HepG2 (cell line): Measurements from ENCODE around the gene GOLGA6D. TPM values are rescaled to one million over a fixed set of nuclear protein-coding genes. Genes with fewer than 3 reads are reported as not detected.

Experiments used
- ATAC-seq: fragments of 200-7000 bp; cut with Tn5 transposase; 3 replicates; pipeline ENCODE4 v1.9.1; 2020; ENCODE audit warnings: mild to moderate bottlenecking, moderate library complexity
- BruUV-seq: library from RNA; stranded (reverse); fragments of 400-500 nt; replicated peaks from 2 replicates; lab custom pipeline; 2021; lab: Mats Ljungman, UMichigan
- CTCF ChIA-PET: fragments of 300-600 bp; formaldehyde crosslinking; extraction: SDS; loops from one replicate; lab custom pipeline; 2021; ENCODE audit warnings: low total read pairs, inconsistent platforms, low intra/inter-chr PET ratio; lab: Yijun Ruan, JAX
- POLR2A ChIA-PET: fragments of 350-600 bp; sonication (Branson Sonifier 250); formaldehyde crosslinking; loops from one replicate; lab custom pipeline; 2020; ENCODE audit warnings: antibody characterized with exemption, inconsistent platforms; lab: Yijun Ruan, JAX
- DNase-seq: peaks from one replicate; pipeline ENCODE4 v3.0.0-alpha.2; 2015; ENCODE audit warnings: low spot score
- FAIRE-seq: peaks from 3 replicates; lab custom pipeline; 2011; peaks lifted over from hg19 to GRCh38; lab: Jason Lieb, UNC
- H2AFZ ChIP-seq: one replicate; pipeline ENCODE4 v1.6.1; 2011; ENCODE audit warnings: low read length, inconsistent platforms
- H3K27ac ChIP-seq: fragments of 300-600 bp; 3 replicates; pipeline ENCODE4 v1.8.0; 2011; ENCODE audit warnings: mixed run types, mild to moderate bottlenecking, mixed read lengths, low read length, inconsistent platforms; ENCODE audit not compliant: insufficient read depth; ENCODE audit errors: extremely low read length
- H3K27me3 ChIP-seq, 2 experiments: fragments of 200-600 bp in 1 of 2; 2 replicates in 1 of 2; 3 replicates in 1 of 2; pipeline versions ENCODE4 v1.6.0 to v1.8.0; 2011; ENCODE audit warnings: low read length in 2 of 2, mild to moderate bottlenecking in 2 of 2, moderate library complexity in 2 of 2, inconsistent platforms in 1 of 2; ENCODE audit not compliant: insufficient read depth in 2 of 2, control insufficient read depth in 1 of 2
- H3K36me3 ChIP-seq, 2 experiments: fragments of 200-600 bp in 1 of 2; replicated peaks in 1 of 2; 2 replicates in 1 of 2; 3 replicates in 1 of 2; pipeline versions ENCODE4 v1.5.1 to v1.8.0; 2011; ENCODE audit warnings: low read length in 2 of 2, inconsistent platforms in 1 of 2; ENCODE audit not compliant: insufficient read depth in 2 of 2, control insufficient read depth in 1 of 2
- H3K4me1 ChIP-seq: 2 replicates; pipeline ENCODE4 v1.5.1; 2012; ENCODE audit warnings: low read length, inconsistent platforms; ENCODE audit not compliant: insufficient read depth
- H3K4me2 ChIP-seq: 2 replicates; pipeline ENCODE4 v1.6.0; 2011; ENCODE audit warnings: low read depth, low read length, inconsistent platforms
- H3K4me3 ChIP-seq, 3 experiments: fragments of 200-600 bp in 1 of 3; sonication (generic), shearing (Covaris generic) in 1 of 3; replicated peaks in 1 of 3; 2 replicates each; pipeline ENCODE4 v1.5.1; 2011 to 2016; ENCODE audit warnings: low read length in 3 of 3, inconsistent platforms in 2 of 3, low read depth in 2 of 3, mild to moderate bottlenecking in 2 of 3, control low read depth in 1 of 3, mixed read lengths in 1 of 3; ENCODE audit not compliant: insufficient read depth in 1 of 3
- H3K79me2 ChIP-seq: one replicate; pipeline ENCODE4 v1.6.1; 2011; ENCODE audit warnings: low read length, inconsistent platforms; ENCODE audit not compliant: insufficient read depth
- H3K9ac ChIP-seq: 2 replicates; pipeline ENCODE4 v1.6.0; 2011; ENCODE audit warnings: mild to moderate bottlenecking, low read depth, low read length, inconsistent platforms; ENCODE audit not compliant: insufficient read depth
- H3K9me3 ChIP-seq: 2 replicates; pipeline ENCODE4 v1.5.1; 2012; ENCODE audit warnings: mild to moderate bottlenecking, low read length
- H4K20me1 ChIP-seq: 2 replicates; pipeline ENCODE4 v1.6.0; 2011; ENCODE audit warnings: inconsistent platforms, mild to moderate bottlenecking, low read length, moderate library complexity; ENCODE audit not compliant: insufficient read depth
- ETV5 ChIP-seq: IDR thresholded peaks from 2 replicates; pipeline ENCODE4 v1.6.1; 2018; ENCODE audit warnings: missing biosample characterization, missing genetic modification reagents, inconsistent platforms, borderline replicate concordance
- HMG20A ChIP-seq: IDR thresholded peaks from 2 replicates; pipeline ENCODE4 v1.6.1; 2016; ENCODE audit warnings: borderline replicate concordance
- LCORL ChIP-seq, 2 experiments: fragments of 450-650 bp in 1 of 2; sonication (generic) in 1 of 2; formaldehyde crosslinking in 1 of 2; IDR thresholded peaks; 2 replicates each; pipeline versions ENCODE4 v1.5.0 to v1.6.1; 2017 to 2020; ENCODE audit warnings: antibody characterized with exemption in 1 of 2, missing genetic modification reagents in 1 of 2
- RXRB ChIP-seq: IDR thresholded peaks from 2 replicates; pipeline ENCODE4 v1.6.1; 2016; ENCODE audit warnings: borderline replicate concordance, missing genetic modification reagents, missing compliant biosample characterization
- SP4 ChIP-seq: sonication (generic); formaldehyde crosslinking; IDR thresholded peaks from 2 replicates; pipeline ENCODE4 v1.8.1; 2023; ENCODE audit warnings: mild to moderate bottlenecking, missing genetic modification reagents
- TOE1 ChIP-seq: sonication (generic); formaldehyde crosslinking; IDR thresholded peaks from 2 replicates; pipeline ENCODE4 v1.4.0; 2020; ENCODE audit warnings: mild to moderate bottlenecking, missing genetic modification reagents
- ZNF557 ChIP-seq: sonication (generic); formaldehyde crosslinking; IDR thresholded peaks from 2 replicates; pipeline ENCODE4 v1.4.0; 2020; ENCODE audit warnings: missing genetic modification reagents
- ZNF563 ChIP-seq: sonication (generic); formaldehyde crosslinking; IDR thresholded peaks from 2 replicates; pipeline ENCODE4 v1.8.0; 2022; ENCODE audit warnings: mild to moderate bottlenecking, moderate library complexity, missing genetic modification reagents
- ZNF7 ChIP-seq: IDR thresholded peaks from 2 replicates; pipeline ENCODE4 v1.6.1; 2016; ENCODE audit warnings: missing biosample characterization, missing genetic modification reagents
- ZNF747 ChIP-seq: sonication (generic); formaldehyde crosslinking; IDR thresholded peaks from 2 replicates; pipeline ENCODE4 v1.8.1; 2023; ENCODE audit warnings: missing genetic modification reagents, mild to moderate bottlenecking, borderline replicate concordance
- ZNF790 ChIP-seq: sonication (generic); formaldehyde crosslinking; IDR thresholded peaks from 2 replicates; pipeline ENCODE4 v1.8.0; 2022; ENCODE audit warnings: missing genetic modification reagents, mild to moderate bottlenecking, borderline replicate concordance
- ZSCAN29 ChIP-seq: sonication (generic); formaldehyde crosslinking; conservative IDR thresholded peaks from 2 replicates; pipeline ENCODE4 v1.4.0; 2020; ENCODE audit warnings: mild to moderate bottlenecking, missing genetic modification reagents
- WGBS: methylation state at CpG from one replicate; pipeline ENCODE4 v1.1.6; 2017; ENCODE audit warnings: low lambda C conversion rate; 5-methylcytosine and 5-hydroxymethylcytosine counted together
- in situ Hi-C: cut with HindIII; loops from 2 replicates; pipeline ENCODE4 v1.10.0; 2017; ENCODE audit warnings: low pct_unique_long_range_greater_than_20kb; ENCODE audit not compliant: extremely low pct_ligation_motif_present
- intact Hi-C: fragments of 100-400 bp; cut with micrococcal nuclease; formaldehyde crosslinking; loops from one replicate; pipeline ENCODE4 v1.10.0; 2022; ENCODE audit not compliant: unreplicated experiment
- polyA plus RNA-seq, 8 experiments: library from polyadenylated mRNA; depleted of rRNA in 3 of 8; stranded (reverse) in 7 of 8; unstranded in 1 of 8; fragments of >200 nt; fragmentation: Illumina TruSeq in 4 of 8; extraction: Trizol in 4 of 8; gene quantifications; 2 replicates each; pipeline versions ENCODE4 v1.2.1 to v1.2.3, GENCODE V29; 2011 to 2016; ENCODE audit warnings: low read depth in 4 of 8, missing spikeins in 1 of 8, mixed read lengths in 1 of 8; ENCODE audit not compliant: insufficient read depth in 1 of 8
- total RNA-seq, 5 experiments: library from RNA; depleted of rRNA; stranded (reverse); fragments of >200 nt; fragmentation: Illumina TruSeq; extraction: Trizol; gene quantifications; 2 replicates each; pipeline ENCODE4 v1.2.3, GENCODE V29; 2016; ENCODE audit warnings: low read depth in 1 of 5
- TF ChIP-seq, protein P1 (sequence below): sonication (generic); formaldehyde crosslinking; IDR thresholded peaks from 2 replicates; pipeline ENCODE4 v1.4.0; 2020; ENCODE audit warnings: missing genetic modification reagents, borderline replicate concordance
- TF ChIP-seq, protein P2 (sequence below), 2 experiments: sonication (generic) in 1 of 2; formaldehyde crosslinking in 1 of 2; IDR thresholded peaks; 2 replicates each; pipeline versions ENCODE4 v1.4.0 to v1.6.1; 2016 to 2020; ENCODE audit warnings: borderline replicate concordance in 1 of 2, low read depth in 1 of 2, mild to moderate bottlenecking in 1 of 2, missing genetic modification reagents in 1 of 2

GOLGA6D gene
- total and polyA plus RNA-seq, 2 of the 13 experiments (the other 11 are each of a cell fraction or from before 2014, with no cell fraction given): 0.04 TPM; not detected in 1

DNA sequence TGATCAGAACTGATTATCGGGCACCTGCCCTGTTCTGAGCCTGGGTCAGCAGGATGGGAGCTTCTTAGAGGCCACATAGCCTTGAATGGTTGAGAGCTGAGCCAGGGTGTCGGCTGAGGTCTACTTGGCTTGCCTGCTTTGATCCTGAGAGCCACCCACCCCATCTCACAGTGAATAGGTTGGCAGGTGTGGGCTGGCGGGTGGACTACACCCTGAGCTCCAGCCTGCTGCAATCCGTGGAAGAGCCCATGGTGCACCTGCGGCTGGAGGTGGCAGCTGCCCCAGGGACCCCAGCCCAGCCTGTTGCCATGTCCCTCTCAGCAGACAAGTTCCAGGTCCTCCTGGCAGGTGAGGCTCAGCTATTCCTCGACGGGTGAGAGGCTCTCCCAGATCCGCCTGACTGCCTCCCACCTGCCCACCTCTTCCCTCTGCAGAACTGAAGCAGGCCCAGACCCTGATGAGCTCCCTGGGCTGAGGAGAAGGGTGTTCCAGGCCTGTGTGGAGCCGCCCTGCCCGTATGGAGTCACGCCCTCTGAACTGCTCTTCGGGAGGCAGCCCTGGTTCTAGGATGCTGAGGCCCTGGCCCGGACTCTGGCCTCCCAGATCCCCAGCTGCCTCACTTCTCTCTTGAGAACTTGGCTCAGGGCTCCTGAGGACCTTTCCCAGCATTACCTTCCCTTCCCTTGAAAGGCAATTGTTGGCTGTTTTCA lies 57.1 kb downstream of the GOLGA6D start:
- 100% methylated on average over 1 of the region's 13 CpGs for WGBS

More for the DNA sequence above, 57.1 kb downstream of the GOLGA6D start:
- H2AFZ ChIP-seq: no peak overlapping the region
- ATAC-seq: no peak
- no TSS peak for BruUV-seq
- in situ Hi-C loops (no loop called here), intact Hi-C loops (no loop called here)
- H3K79me2 ChIP-seq: peaks cover 8% of the 10 kb centered on the region
- DNase-seq: no peak
- H4K20me1 ChIP-seq: no peaks in the 10 kb centered on the region
- H3K4me3 ChIP-seq: no peak overlapping the region
- H3K9me3 ChIP-seq: no peaks in the 10 kb centered on the region
- TF ChIP-seq ZNF747 (no peak), ETV5 (CRISPR knock-in tag) (no peak), LCORL (IDR thresholded peaks at IDR 0.05) (no peak), LCORL (CRISPR knock-in tag; IDR thresholded peaks at IDR 0.05) (no peak), ZNF557 (CRISPR knock-in tag) (no peak), ZNF7 (CRISPR knock-in tag) (no peak), SP4 (CRISPR knock-in tag) (no peak), RXRB (CRISPR knock-in tag) (no peak), TOE1 (CRISPR knock-in tag) (no peak), ZNF790 (CRISPR knock-in tag) (no peak), HMG20A (no peak), ZNF563 (no peak), ZSCAN29 (no peak)
- TF ChIP-seq, protein P1, sequence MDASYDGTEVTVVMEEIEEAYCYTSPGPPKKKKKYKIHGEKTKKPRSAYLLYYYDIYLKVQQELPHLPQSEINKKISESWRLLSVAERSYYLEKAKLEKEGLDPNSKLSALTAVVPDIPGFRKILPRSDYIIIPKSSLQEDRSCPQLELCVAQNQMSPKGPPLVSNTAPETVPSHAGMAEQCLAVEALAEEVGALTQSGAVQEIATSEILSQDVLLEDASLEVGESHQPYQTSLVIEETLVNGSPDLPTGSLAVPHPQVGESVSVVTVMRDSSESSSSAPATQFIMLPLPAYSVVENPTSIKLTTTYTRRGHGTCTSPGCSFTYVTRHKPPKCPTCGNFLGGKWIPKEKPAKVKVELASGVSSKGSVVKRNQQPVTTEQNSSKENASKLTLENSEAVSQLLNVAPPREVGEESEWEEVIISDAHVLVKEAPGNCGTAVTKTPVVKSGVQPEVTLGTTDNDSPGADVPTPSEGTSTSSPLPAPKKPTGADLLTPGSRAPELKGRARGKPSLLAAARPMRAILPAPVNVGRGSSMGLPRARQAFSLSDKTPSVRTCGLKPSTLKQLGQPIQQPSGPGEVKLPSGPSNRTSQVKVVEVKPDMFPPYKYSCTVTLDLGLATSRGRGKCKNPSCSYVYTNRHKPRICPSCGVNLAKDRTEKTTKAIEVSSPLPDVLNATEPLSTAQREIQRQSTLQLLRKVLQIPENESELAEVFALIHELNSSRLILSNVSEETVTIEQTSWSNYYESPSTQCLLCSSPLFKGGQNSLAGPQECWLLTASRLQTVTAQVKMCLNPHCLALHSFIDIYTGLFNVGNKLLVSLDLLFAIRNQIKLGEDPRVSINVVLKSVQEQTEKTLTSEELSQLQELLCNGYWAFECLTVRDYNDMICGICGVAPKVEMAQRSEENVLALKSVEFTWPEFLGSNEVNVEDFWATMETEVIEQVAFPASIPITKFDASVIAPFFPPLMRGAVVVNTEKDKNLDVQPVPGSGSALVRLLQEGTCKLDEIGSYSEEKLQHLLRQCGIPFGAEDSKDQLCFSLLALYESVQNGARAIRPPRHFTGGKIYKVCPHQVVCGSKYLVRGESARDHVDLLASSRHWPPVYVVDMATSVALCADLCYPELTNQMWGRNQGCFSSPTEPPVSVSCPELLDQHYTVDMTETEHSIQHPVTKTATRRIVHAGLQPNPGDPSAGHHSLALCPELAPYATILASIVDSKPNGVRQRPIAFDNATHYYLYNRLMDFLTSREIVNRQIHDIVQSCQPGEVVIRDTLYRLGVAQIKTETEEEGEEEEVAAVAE (CRISPR knock-in tag): no peak
- TF ChIP-seq, protein P2, sequence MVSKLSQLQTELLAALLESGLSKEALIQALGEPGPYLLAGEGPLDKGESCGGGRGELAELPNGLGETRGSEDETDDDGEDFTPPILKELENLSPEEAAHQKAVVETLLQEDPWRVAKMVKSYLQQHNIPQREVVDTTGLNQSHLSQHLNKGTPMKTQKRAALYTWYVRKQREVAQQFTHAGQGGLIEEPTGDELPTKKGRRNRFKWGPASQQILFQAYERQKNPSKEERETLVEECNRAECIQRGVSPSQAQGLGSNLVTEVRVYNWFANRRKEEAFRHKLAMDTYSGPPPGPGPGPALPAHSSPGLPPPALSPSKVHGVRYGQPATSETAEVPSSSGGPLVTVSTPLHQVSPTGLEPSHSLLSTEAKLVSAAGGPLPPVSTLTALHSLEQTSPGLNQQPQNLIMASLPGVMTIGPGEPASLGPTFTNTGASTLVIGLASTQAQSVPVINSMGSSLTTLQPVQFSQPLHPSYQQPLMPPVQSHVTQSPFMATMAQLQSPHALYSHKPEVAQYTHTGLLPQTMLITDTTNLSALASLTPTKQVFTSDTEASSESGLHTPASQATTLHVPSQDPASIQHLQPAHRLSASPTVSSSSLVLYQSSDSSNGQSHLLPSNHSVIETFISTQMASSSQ (IDR thresholded peaks at IDR 0.05; ENCODE audit: low read depth): no peak
- TF ChIP-seq, protein P2 (CRISPR knock-in tag; IDR thresholded peaks at IDR 0.05; ENCODE audit: borderline replicate concordance): no peak
- FAIRE-seq: no peak
- CTCF ChIA-PET: no interaction called here
- H3K9ac ChIP-seq: no peak overlapping the region
- H3K4me2 ChIP-seq: no peak overlapping the region
- POLR2A ChIA-PET: interaction anchor here (1.3 kb wide), 1 partner anchor 29 kb away, joined by 5 read pairs; the partner anchor contains the start of gene MAN2C1
- H3K36me3 ChIP-seq: peaks cover 0 to 3% of the 10 kb centered on the region in 2 experiments; a peak in 2 of 5 replicates
- H3K4me1 ChIP-seq: peaks cover 22% of the 10 kb centered on the region
- H3K27ac ChIP-seq: no peak overlapping the region
- H3K27me3 ChIP-seq: no peaks in the 10 kb centered on the region
